ENCODE data around the gene TUBGCP4. TPM values are rescaled to one million over a fixed set of nuclear protein-coding genes. Genes with fewer than 3 reads are reported as not detected.

Gene TUBGCP4
- total RNA-seq, 1 donor = 10.5 TPM

GRCh38 chr15:43347114-43347513 lies 23.8 kb upstream of the TUBGCP4 start:
- H3K36me3 ChIP-seq (ENCODE audit: insufficient read depth, low read length) = peaks cover 18% of the 10 kb centered on the region
- H4K20me1 ChIP-seq (ENCODE audit: insufficient read depth, low read length) = no peaks in the 10 kb centered on the region
- H3K4me3 ChIP-seq (ENCODE audit: insufficient read depth, low read length) = no peak overlapping the region
- H3K27ac ChIP-seq (ENCODE audit: low read depth, low read length) = no peak overlapping the region
- no peak overlapping the region for H3K4me2 ChIP-seq (ENCODE audit: insufficient read depth, low read length)
- no peaks in the 10 kb centered on the region for H3K79me2 ChIP-seq (ENCODE audit: insufficient read depth, low read length)
- H3K27me3 ChIP-seq (ENCODE audit: insufficient read depth, low read length) = no peaks in the 10 kb centered on the region
- no peak for TF ChIP-seq CTCF (IDR thresholded peaks at IDR 0.05; ENCODE audit: extremely low read depth, low read depth, low read length)
- no peak for DNase-seq (ENCODE audit: insufficient read length, low spot score, missing footprints)
- H3K4me1 ChIP-seq (ENCODE audit: insufficient read depth, low read length) = no peaks in the 10 kb centered on the region
- H2AFZ ChIP-seq (ENCODE audit: low read length) = no peak overlapping the region
- H3K9me3 ChIP-seq (ENCODE audit: low read depth, low read length) = no peaks in the 10 kb centered on the region

- Histone ChIP-seq H4K20me1 (ENCODE audit: insufficient read depth, low read length) (no peaks in the 10 kb centered on the region), H3K9me3 (ENCODE audit: low read depth, low read length) (no peaks in the 10 kb centered on the region), H2AFZ (ENCODE audit: low read length) (no peak overlapping the region), H3K4me2 (ENCODE audit: insufficient read depth, low read length) (no peak overlapping the region), H3K36me3 (ENCODE audit: insufficient read depth, low read length) (peaks cover 11% of the 10 kb centered on the region), H3K4me3 (ENCODE audit: insufficient read depth, low read length) (no peak overlapping the region), H3K79me2 (ENCODE audit: insufficient read depth, low read length) (no peaks in the 10 kb centered on the region), H3K27me3 (ENCODE audit: insufficient read depth, low read length) (no peaks in the 10 kb centered on the region), H3K27ac (ENCODE audit: low read depth, low read length) (no peak overlapping the region), H3K4me1 (ENCODE audit: insufficient read depth, low read length) (no peaks in the 10 kb centered on the region)
- no peak for DNase-seq (ENCODE audit: insufficient read length, low spot score, missing footprints)
- no peak for TF ChIP-seq CTCF (IDR thresholded peaks at IDR 0.05; ENCODE audit: extremely low read depth, low read depth, low read length)
Observed at GRCh38 chr15:43352693-43353382, 18.1 kb upstream of the TUBGCP4 start.

GRCh38 chr15:43360821-43361220 lies 10.1 kb upstream of the TUBGCP4 start:
- Histone ChIP-seq H2AFZ (ENCODE audit: low read length) (no peak overlapping the region), H3K4me1 (ENCODE audit: insufficient read depth, low read length) (no peaks in the 10 kb centered on the region), H3K79me2 (ENCODE audit: insufficient read depth, low read length) (no peaks in the 10 kb centered on the region), H3K4me2 (ENCODE audit: insufficient read depth, low read length) (no peak overlapping the region), H4K20me1 (ENCODE audit: insufficient read depth, low read length) (no peaks in the 10 kb centered on the region), H3K27me3 (ENCODE audit: insufficient read depth, low read length) (no peaks in the 10 kb centered on the region), H3K9me3 (ENCODE audit: low read depth, low read length) (peaks cover 40% of the 10 kb centered on the region), H3K4me3 (ENCODE audit: insufficient read depth, low read length) (no peak overlapping the region), H3K27ac (ENCODE audit: low read depth, low read length) (no peak overlapping the region), H3K36me3 (ENCODE audit: insufficient read depth, low read length) (peaks cover 67% of the 10 kb centered on the region)
- TF ChIP-seq CTCF (IDR thresholded peaks at IDR 0.05; ENCODE audit: extremely low read depth, low read depth, low read length) = no peak
- DNase-seq (ENCODE audit: insufficient read length, low spot score, missing footprints) = no peak

GRCh38 chr15:43361313-43361903 lies 9.5 kb upstream of the TUBGCP4 start:
- no peaks in the 10 kb centered on the region for H3K4me1 ChIP-seq (ENCODE audit: insufficient read depth, low read length)
- no peak overlapping the region for H2AFZ ChIP-seq (ENCODE audit: low read length)
- peaks cover 2% of the 10 kb centered on the region for H3K79me2 ChIP-seq (ENCODE audit: insufficient read depth, low read length)
- no peak for DNase-seq (ENCODE audit: insufficient read length, low spot score, missing footprints)
- peaks cover 73% of the 10 kb centered on the region for H3K36me3 ChIP-seq (ENCODE audit: insufficient read depth, low read length)
- H3K27ac ChIP-seq (ENCODE audit: low read depth, low read length) = no peak overlapping the region
- H3K4me2 ChIP-seq (ENCODE audit: insufficient read depth, low read length) = no peak overlapping the region
- H3K9me3 ChIP-seq (ENCODE audit: low read depth, low read length) = peaks cover 40% of the 10 kb centered on the region
- no peak overlapping the region for H3K4me3 ChIP-seq (ENCODE audit: insufficient read depth, low read length)
- H3K27me3 ChIP-seq (ENCODE audit: insufficient read depth, low read length) = no peaks in the 10 kb centered on the region
- no peaks in the 10 kb centered on the region for H4K20me1 ChIP-seq (ENCODE audit: insufficient read depth, low read length)
- no peak for TF ChIP-seq CTCF (IDR thresholded peaks at IDR 0.05; ENCODE audit: extremely low read depth, low read depth, low read length)
